Gastroesophageal sphincter (tissue), 4 donors: ENCODE data around the gene HMGB4. TPM values are rescaled to one million over a fixed set of nuclear protein-coding genes. Genes with fewer than 3 reads are reported as not detected.

Source experiments
- ATAC-seq: fragments of 150-250 bp; one replicate; pipeline ENCODE4 v1.9.1; 2016; ENCODE audit warnings: mild to moderate bottlenecking, moderate library complexity
- H3K27ac ChIP-seq, 4 donors: fragments of 200-600 bp; sonication (generic) in 3 of 4; 1 replicate in 3 of 4; 2 replicates in 1 of 4; pipeline ENCODE4 v1.5.1; 2016 to 2019
- H3K27me3 ChIP-seq: fragments of 200-600 bp; sonication (generic); one replicate; pipeline ENCODE4 v1.5.1; 2019
- H3K36me3 ChIP-seq, 2 donors: fragments of 200-600 bp; sonication (generic); one replicate each; pipeline ENCODE4 v1.5.1; 2019; ENCODE audit warnings: control low read depth in 1 of 2
- H3K4me1 ChIP-seq, 3 donors: fragments of 200-600 bp; sonication (generic); 1 replicate in 2 of 3; 2 replicates in 1 of 3; pipeline ENCODE4 v1.5.1; 2016 to 2019; ENCODE audit warnings: control low read depth in 2 of 3
- H3K4me3 ChIP-seq, 2 donors: fragments of 200-600 bp; sonication (generic); one replicate each; pipeline ENCODE4 v1.5.1; 2019; ENCODE audit warnings: mild to moderate bottlenecking in 1 of 2, moderate library complexity in 1 of 2
- H3K9me3 ChIP-seq, 3 donors: fragments of 200-600 bp; sonication (generic); one replicate each; pipeline ENCODE4 v1.5.1; 2017 to 2019; ENCODE audit warnings: control low read depth in 2 of 3
- EP300 ChIP-seq: sonication (generic); formaldehyde crosslinking; IDR thresholded peaks from one replicate; pipeline ENCODE4 v1.6.1; 2017; ENCODE audit warnings: antibody characterized with exemption, mild to moderate bottlenecking
- POLR2A ChIP-seq, 2 donors: fragments of 450-650 bp; IDR thresholded peaks; one replicate each; pipeline ENCODE4 v1.6.1; 2017; ENCODE audit warnings: antibody characterized with exemption in 2 of 2, mild to moderate bottlenecking in 2 of 2, moderate library complexity in 1 of 2
- POLR2AphosphoS5 ChIP-seq: sonication (generic); formaldehyde crosslinking; IDR thresholded peaks from one replicate; pipeline ENCODE4 v1.6.1; 2017; ENCODE audit warnings: antibody characterized with exemption
- WGBS, 2 donors: methylation state at CpG; one replicate each; pipeline ENCODE4 v1.1.5; 2018; ENCODE audit warnings: low coverage in 1 of 2; 5-methylcytosine and 5-hydroxymethylcytosine counted together
- total RNA-seq, 4 donors: library from RNA; depleted of rRNA; stranded (reverse); fragments of >200 nt; gene quantifications; one replicate each; pipeline ENCODE4 v1.1.0, GENCODE V29; 2016
- TF ChIP-seq, protein P1 (sequence below), 4 experiments: fragments of 200-600 bp in 2 of 4; fragments of 450-650 bp in 2 of 4; sonication (generic) in 1 of 4; IDR thresholded peaks; one replicate each; pipeline ENCODE4 v1.5.1; 2017 to 2019; ENCODE audit warnings: antibody characterized with exemption in 4 of 4, mild to moderate bottlenecking in 2 of 4, moderate library complexity in 2 of 4

The HMGB4 gene
- total RNA-seq, 4 donors from 2014 or later: not detected

DNA sequence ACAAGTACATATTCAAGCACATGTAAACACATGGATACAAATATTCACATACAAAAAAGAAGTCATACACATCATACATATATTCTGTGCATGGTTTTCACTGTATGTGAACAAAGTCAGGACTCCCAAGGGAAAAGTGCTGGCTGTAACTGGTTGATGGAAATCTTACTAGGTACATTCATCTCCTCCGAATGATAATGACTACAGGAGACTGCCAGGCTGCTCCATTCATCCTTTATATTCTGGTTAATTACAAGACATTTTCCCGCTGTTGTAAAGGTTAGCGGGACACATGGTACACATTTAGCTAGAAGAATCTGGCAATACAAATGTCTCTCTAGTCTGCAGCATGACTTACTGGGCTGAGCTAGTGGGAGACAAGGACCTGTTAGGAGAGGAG, 26.2 kb upstream of the HMGB4 start:
- Histone ChIP-seq H3K4me3 (no peak overlapping the region), H3K27me3 (peaks cover 7% of the 10 kb centered on the region), H3K36me3 (no peaks in the 10 kb centered on the region), H3K9me3 (peaks cover 0 to 12% (median 0%) of the 10 kb centered on the region in 3 donors), H3K27ac (no peak overlapping the region), H3K4me1 (no peaks in the 10 kb centered on the region)
- no peak for ATAC-seq
- WGBS, 2 donors: 79 to 88% methylated on average over 2 to 3 of the region's 3 CpGs
- no peak for TF ChIP-seq POLR2A (IDR thresholded peaks at IDR 0.05)
- no peak for TF ChIP-seq POLR2AphosphoS5
- TF ChIP-seq, protein P1, sequence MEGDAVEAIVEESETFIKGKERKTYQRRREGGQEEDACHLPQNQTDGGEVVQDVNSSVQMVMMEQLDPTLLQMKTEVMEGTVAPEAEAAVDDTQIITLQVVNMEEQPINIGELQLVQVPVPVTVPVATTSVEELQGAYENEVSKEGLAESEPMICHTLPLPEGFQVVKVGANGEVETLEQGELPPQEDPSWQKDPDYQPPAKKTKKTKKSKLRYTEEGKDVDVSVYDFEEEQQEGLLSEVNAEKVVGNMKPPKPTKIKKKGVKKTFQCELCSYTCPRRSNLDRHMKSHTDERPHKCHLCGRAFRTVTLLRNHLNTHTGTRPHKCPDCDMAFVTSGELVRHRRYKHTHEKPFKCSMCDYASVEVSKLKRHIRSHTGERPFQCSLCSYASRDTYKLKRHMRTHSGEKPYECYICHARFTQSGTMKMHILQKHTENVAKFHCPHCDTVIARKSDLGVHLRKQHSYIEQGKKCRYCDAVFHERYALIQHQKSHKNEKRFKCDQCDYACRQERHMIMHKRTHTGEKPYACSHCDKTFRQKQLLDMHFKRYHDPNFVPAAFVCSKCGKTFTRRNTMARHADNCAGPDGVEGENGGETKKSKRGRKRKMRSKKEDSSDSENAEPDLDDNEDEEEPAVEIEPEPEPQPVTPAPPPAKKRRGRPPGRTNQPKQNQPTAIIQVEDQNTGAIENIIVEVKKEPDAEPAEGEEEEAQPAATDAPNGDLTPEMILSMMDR (IDR thresholded peaks at IDR 0.05): no peak
- TF ChIP-seq EP300: no peak

DNA sequence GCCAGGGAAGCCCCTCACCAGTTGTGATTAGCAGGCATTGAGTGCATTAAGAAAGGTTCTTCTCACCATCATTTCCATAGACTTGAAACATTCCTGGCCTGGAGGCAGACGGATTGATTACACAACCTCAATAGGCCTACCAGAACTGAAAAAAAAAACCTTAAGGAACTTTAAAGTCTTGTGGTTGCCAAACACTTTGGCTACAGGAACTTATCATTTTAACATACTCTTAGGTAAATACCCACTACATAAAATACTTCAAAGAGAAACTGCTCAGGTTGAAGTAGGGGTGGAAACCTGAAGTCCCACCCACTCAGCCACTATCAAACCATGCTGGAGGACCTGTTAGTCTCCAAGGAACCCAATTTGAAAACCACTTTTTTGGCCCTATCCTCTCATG, 22.4 kb upstream of the HMGB4 start:
- no peaks in the 10 kb centered on the region for H3K4me1 ChIP-seq
- no peak for ATAC-seq
- 62% methylated on average over 1 of the region's 1 CpG; no CpG with 5 or more reads in 1 of the 2 donors for WGBS, 2 donors

DNA sequence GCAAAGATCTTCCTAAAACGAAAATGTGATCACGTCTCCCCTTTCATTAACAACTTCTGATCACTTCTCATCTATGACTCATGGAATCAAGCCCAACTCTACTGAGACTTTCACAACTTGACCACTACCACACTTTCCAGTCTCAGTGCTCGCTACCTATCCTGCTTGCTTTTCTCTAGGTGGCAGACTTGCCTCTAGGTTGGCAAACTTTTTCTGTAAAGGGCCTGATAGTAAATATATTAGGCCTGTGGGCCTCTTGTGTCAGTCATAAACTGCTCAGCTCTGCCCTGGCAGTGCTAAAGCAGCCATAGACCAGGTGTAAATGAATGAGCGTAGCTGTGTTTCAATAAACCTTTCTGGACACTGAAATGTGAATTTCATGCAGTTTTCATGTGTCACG, 21.5 kb upstream of the HMGB4 start:
- WGBS, 2 donors: 91 to 95% methylated on average over 3 to 5 of the region's 5 CpGs
- TF ChIP-seq POLR2AphosphoS5: no peak
- TF ChIP-seq, protein P1 (IDR thresholded peaks at IDR 0.05): no peak
- no peak for TF ChIP-seq EP300
- TF ChIP-seq POLR2A (IDR thresholded peaks at IDR 0.05): no peak
- no peak overlapping the region for H3K4me3 ChIP-seq
- no peaks in the 10 kb centered on the region for H3K4me1 ChIP-seq
- no peaks in the 10 kb centered on the region for H3K36me3 ChIP-seq
- H3K9me3 ChIP-seq: no peaks in the 10 kb centered on the region
- H3K27ac ChIP-seq: no peak overlapping the region
- H3K27me3 ChIP-seq: no peaks in the 10 kb centered on the region
- no peak for ATAC-seq

More for the DNA sequence above, 22.4 kb upstream of the HMGB4 start:
- H3K27me3 ChIP-seq: peaks cover 4% of the 10 kb centered on the region
- TF ChIP-seq, protein P1 (IDR thresholded peaks at IDR 0.05): no peak
- TF ChIP-seq EP300: no peak
- no peak for TF ChIP-seq POLR2AphosphoS5
- no peak for TF ChIP-seq POLR2A (IDR thresholded peaks at IDR 0.05)
- H3K4me3 ChIP-seq: no peak overlapping the region
- H3K9me3 ChIP-seq: peaks cover 0 to 7% (median 0%) of the 10 kb centered on the region in 3 donors
- no peaks in the 10 kb centered on the region for H3K36me3 ChIP-seq
- H3K27ac ChIP-seq: no peak overlapping the region

DNA sequence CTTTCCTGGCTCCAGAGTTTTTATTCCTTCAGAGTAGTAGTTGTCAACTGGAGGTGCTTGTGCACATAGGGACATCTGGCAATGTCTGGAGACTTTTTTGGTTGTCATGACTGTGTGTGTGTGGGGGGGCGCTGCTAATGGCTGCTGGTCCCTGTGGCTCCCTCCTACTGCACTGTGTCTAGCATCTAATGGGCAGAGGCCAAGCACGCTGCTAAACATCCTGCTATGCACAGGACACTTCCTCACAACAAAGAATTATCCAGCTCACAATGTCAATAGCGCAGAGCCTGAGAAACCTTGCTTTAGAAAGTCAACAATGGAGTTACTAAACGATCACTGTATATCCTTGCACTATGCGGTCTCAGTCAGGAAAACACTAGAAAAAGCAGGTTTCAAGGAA, 19.7 kb upstream of the HMGB4 start:
- no peak overlapping the region for H3K4me3 ChIP-seq
- no peaks in the 10 kb centered on the region for H3K36me3 ChIP-seq
- ATAC-seq: no peak
- H3K9me3 ChIP-seq: no peaks in the 10 kb centered on the region
- H3K27ac ChIP-seq: no peak overlapping the region
- no peak for TF ChIP-seq POLR2A (IDR thresholded peaks at IDR 0.05)
- TF ChIP-seq, protein P1 (IDR thresholded peaks at IDR 0.05): no peak
- 65% methylated on average over 2 to 3 of the region's 5 CpGs for WGBS, 2 donors
- no peaks in the 10 kb centered on the region for H3K4me1 ChIP-seq
- H3K27me3 ChIP-seq: no peaks in the 10 kb centered on the region

DNA sequence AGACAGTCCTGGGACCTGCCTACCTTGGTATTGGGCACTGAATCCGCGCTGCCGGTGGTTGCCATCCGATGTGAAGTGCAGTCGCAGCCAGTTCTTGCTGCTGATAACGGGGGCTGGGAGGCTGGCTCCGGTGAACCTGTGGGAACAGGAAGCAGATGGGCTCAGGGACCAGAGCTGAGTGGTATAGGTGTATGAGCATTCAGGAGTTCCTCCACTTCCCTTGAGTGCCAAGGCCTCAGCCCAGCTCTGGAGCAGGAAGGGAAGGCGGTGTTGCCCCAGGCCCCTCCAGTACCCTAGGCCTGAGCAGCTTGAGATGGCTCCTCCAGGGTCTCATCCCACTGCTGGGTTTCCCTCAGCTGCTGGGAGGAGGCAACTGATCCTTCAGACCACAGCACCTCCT, 17.0 kb upstream of the HMGB4 start:
- 89% methylated on average over 3 of the region's 8 CpGs; no CpG with 5 or more reads in 1 of the 2 donors for WGBS, 2 donors
- TF ChIP-seq EP300: no peak
- TF ChIP-seq, protein P1 (IDR thresholded peaks at IDR 0.05): no peak
- no peak for TF ChIP-seq POLR2A (IDR thresholded peaks at IDR 0.05)
- TF ChIP-seq POLR2AphosphoS5: no peak
- H3K9me3 ChIP-seq: no peaks in the 10 kb centered on the region

More for the DNA sequence above, 17.0 kb upstream of the HMGB4 start:
- H3K27me3 ChIP-seq: no peaks in the 10 kb centered on the region
- no peak overlapping the region for H3K4me3 ChIP-seq
- no peaks in the 10 kb centered on the region for H3K4me1 ChIP-seq
- no peak for ATAC-seq
- H3K36me3 ChIP-seq: no peaks in the 10 kb centered on the region
- H3K27ac ChIP-seq: no peak overlapping the region
